ENCODE results near the gene RAB43. TPM values are rescaled to one million over a fixed set of nuclear protein-coding genes. Genes with fewer than 3 reads are reported as not detected.
"Not testable (repeated sequence)": the region's sequence is repeated elsewhere in the genome, so short reads cannot be mapped to it uniquely, and the experiment has no call there.

RAB43 gene
- total RNA-seq, 1 donor from 2014 or later = 11.4 TPM

DNA sequence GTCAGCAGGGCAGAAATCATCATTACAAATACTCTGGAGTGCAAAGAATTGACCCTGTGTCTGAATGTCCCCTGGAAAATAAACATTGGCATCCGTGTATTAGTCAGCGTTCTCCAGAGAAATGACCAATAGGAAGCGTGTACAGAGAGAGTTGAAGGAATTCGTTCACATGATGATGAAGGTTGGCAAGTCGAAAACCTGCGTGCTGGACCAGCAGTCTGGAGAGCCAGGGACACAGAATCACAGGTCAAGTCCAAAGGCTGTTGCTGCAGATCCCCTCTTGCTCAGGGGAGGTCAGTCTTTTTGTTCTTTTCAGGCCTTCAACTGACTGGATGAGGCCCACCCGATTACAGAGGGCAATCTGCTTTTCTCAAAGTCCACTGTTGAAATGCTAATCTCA is 44.4 kb downstream of the RAB43 start:
- no peak overlapping the region for H3K4me3 Mint-ChIP-seq
- H3K9me3 Mint-ChIP-seq = no peaks in the 10 kb centered on the region
- H3K36me3 Mint-ChIP-seq (ENCODE audit: low read depth) = no peaks in the 10 kb centered on the region
- H3K4me1 Mint-ChIP-seq = no peaks in the 10 kb centered on the region
- no peak overlapping the region for H3K27ac Mint-ChIP-seq (ENCODE audit: unreplicated experiment)
- no peak for DNase-seq (ENCODE audit: low read depth, low spot score)
- TF ChIP-seq, protein P1, sequence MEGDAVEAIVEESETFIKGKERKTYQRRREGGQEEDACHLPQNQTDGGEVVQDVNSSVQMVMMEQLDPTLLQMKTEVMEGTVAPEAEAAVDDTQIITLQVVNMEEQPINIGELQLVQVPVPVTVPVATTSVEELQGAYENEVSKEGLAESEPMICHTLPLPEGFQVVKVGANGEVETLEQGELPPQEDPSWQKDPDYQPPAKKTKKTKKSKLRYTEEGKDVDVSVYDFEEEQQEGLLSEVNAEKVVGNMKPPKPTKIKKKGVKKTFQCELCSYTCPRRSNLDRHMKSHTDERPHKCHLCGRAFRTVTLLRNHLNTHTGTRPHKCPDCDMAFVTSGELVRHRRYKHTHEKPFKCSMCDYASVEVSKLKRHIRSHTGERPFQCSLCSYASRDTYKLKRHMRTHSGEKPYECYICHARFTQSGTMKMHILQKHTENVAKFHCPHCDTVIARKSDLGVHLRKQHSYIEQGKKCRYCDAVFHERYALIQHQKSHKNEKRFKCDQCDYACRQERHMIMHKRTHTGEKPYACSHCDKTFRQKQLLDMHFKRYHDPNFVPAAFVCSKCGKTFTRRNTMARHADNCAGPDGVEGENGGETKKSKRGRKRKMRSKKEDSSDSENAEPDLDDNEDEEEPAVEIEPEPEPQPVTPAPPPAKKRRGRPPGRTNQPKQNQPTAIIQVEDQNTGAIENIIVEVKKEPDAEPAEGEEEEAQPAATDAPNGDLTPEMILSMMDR (conservative IDR thresholded peaks at IDR 0.05) = no peak
- H3K27me3 Mint-ChIP-seq (ENCODE audit: low read depth) = no peaks in the 10 kb centered on the region

DNA sequence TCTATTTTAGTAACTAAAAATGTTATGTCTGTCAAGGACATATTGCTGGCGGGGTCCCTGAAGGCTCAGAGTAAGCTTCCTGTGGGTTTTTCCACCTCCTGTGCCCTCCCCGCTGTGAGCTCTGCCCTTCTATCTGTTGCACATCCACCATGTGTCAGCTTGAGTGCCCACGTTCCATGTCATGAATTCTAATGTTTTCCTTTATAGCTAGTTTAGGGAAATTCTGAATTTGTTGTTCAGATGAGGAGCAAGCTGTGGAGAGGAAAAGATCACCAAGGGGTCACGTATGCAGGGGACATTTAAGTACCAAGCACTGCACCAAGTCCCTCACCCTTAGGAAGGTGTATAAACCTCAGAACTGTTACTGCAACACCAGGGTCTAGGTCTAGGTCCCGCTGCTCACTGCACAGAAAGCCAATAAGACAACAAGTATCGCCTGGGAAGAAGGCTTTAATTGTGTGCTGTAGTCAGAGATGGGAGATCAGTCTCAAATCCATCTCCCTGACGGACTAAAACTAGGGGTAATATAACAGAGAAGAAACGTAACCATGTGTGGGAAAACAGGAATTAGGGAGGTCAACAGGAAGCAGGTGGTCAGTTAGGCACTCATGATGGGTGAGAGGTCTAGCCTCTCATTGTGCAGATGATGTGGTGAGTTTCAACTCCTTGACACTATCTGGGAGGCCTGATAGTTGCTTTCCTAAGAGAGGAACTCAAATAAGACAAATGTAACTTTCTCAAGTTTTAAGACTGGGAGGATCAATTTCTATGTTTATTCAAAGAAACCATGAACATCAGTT is 51.3 kb downstream of the RAB43 start:
- H3K36me3 Mint-ChIP-seq (ENCODE audit: low read depth) = no peaks in the 10 kb centered on the region
- no peak overlapping the region for H3K4me3 Mint-ChIP-seq
- no peaks in the 10 kb centered on the region for H3K27me3 Mint-ChIP-seq (ENCODE audit: low read depth)
- no peaks in the 10 kb centered on the region for H3K4me1 Mint-ChIP-seq
- no peak overlapping the region for H3K27ac Mint-ChIP-seq (ENCODE audit: unreplicated experiment)
- DNase-seq (ENCODE audit: low read depth, low spot score) = no peak
- TF ChIP-seq, protein P1 (conservative IDR thresholded peaks at IDR 0.05) = no peak
- no peaks in the 10 kb centered on the region for H3K9me3 Mint-ChIP-seq

DNA sequence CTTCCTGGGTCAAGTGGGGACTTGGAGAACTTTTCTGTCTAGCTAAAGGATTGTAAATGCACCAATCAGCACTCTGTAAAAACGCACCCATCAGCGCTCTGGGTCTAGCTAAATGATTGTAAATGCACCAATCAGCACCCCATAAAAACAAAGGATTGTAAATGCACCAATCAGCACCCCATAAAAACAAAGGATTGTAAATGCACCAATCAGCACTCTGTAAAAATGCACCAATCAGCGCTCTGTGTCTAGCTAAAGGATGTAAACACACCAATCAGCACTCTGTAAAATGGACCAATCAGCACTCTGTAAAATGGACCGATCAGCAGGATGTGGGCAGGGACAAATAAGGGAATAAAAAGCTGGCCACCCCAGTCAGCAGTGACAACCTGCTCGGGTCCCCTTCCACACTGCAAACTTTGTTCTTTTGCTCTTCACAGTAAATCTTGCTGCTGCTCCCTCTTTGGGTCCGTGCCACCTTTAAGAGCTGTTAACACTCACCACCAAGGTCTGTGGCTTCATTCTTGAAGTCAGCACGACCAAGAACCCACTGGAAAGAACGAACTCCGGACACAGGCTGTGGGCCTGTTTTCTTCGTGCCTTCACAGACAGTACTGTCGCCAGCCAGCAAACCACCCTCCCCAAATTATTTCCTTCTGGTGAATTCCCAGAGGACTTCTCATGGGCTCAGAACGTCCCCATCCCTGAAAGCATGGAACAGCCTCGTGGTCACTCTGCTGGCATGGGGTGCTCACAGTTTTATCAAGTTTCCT is 52.1 kb downstream of the RAB43 start:
- H3K9me3 Mint-ChIP-seq; H3K27ac Mint-ChIP-seq (ENCODE audit: unreplicated experiment); H3K27me3 Mint-ChIP-seq (ENCODE audit: low read depth); H3K4me1 Mint-ChIP-seq; H3K36me3 Mint-ChIP-seq (ENCODE audit: low read depth); DNase-seq (ENCODE audit: low read depth, low spot score); H3K4me3 Mint-ChIP-seq: not testable (repeated sequence)

- Mint-ChIP-seq H3K36me3 (ENCODE audit: low read depth) (no peaks in the 10 kb centered on the region), H3K4me3 (no peak overlapping the region), H3K27ac (ENCODE audit: unreplicated experiment) (no peak overlapping the region), H3K27me3 (ENCODE audit: low read depth) (no peaks in the 10 kb centered on the region), H3K9me3 (no peaks in the 10 kb centered on the region), H3K4me1 (no peaks in the 10 kb centered on the region)
- no peak for DNase-seq (ENCODE audit: low read depth, low spot score)
- TF ChIP-seq, protein P1 (conservative IDR thresholded peaks at IDR 0.05) = no peak
Measured at GRCh38 chr3:129068291-129068886, 53.2 kb downstream of the RAB43 start.

DNA sequence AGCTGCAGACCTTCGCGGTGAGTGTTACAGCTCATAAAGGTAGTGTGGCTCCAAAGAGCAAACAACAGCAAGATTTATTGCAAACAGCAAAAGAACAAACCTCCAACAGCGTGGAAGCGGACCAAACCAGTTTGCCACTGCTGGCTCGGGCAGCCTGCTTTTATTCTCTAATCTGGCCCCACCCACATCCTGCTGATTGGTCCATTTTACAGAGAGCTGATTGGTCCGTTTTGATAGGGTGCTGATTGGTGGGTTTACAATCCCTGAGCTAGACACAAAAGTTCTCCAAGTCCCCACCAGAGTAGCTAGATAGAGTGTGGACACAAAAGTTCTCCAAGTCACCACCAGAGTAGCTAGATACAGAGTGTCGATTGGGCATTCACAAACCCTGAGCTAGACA is 53.9 kb downstream of the RAB43 start:
- not testable (repeated sequence) for H3K4me1 Mint-ChIP-seq; H3K27ac Mint-ChIP-seq (ENCODE audit: unreplicated experiment); H3K4me3 Mint-ChIP-seq; H3K27me3 Mint-ChIP-seq (ENCODE audit: low read depth); DNase-seq (ENCODE audit: low read depth, low spot score); H3K9me3 Mint-ChIP-seq; H3K36me3 Mint-ChIP-seq (ENCODE audit: low read depth)

- DNase-seq (ENCODE audit: low read depth, low spot score) = no peak
- H3K36me3 Mint-ChIP-seq (ENCODE audit: low read depth) = no peaks in the 10 kb centered on the region
- H3K27ac Mint-ChIP-seq (ENCODE audit: unreplicated experiment) = no peak overlapping the region
- TF ChIP-seq, protein P1 (conservative IDR thresholded peaks at IDR 0.05) = no peak
- no peak overlapping the region for H3K4me3 Mint-ChIP-seq
- H3K9me3 Mint-ChIP-seq = no peaks in the 10 kb centered on the region
- H3K4me1 Mint-ChIP-seq = no peaks in the 10 kb centered on the region
- no peaks in the 10 kb centered on the region for H3K27me3 Mint-ChIP-seq (ENCODE audit: low read depth)
Measured at GRCh38 chr3:129065720-129066073, 55.9 kb downstream of the RAB43 start.

Data from neural crest cell (in vitro differentiated cells).